HG03442 (cell line): ENCODE results near the gene FFAR2.
A peak's percentile ranks its signal among the peaks of the same experiment; 100 is the strongest.
"Not testable (repeated sequence)": the region's sequence is repeated elsewhere in the genome, so short reads cannot be mapped to it uniquely, and the experiment has no call there.

Experiments
- ATAC-seq: cut with Tn5 transposase; IDR thresholded peaks from one replicate; pipeline ENCODE4 v1.9.1; 2021; ENCODE audit warnings: mild to moderate bottlenecking, moderate library complexity; ENCODE audit not compliant: unreplicated experiment

The FFAR2 gene

GRCh38 chr19:35451338-35452096 is 3.5 kb downstream of the FFAR2 start:
- no peak for ATAC-seq

- no peak for ATAC-seq
Measured at GRCh38 chr19:35454663-35455062, 6.6 kb downstream of the FFAR2 start.

- no peak for ATAC-seq
Measured at GRCh38 chr19:35455616-35456201, 7.7 kb downstream of the FFAR2 start.

- ATAC-seq: no peak
Measured at GRCh38 chr19:35457173-35457572, 9.1 kb downstream of the FFAR2 start.

- ATAC-seq: no peak
Measured at GRCh38 chr19:35458192-35458591, 10.1 kb downstream of the FFAR2 start.

GRCh38 chr19:35458731-35459391 is 10.8 kb downstream of the FFAR2 start:
- no peak for ATAC-seq

- no peak for ATAC-seq
Measured at GRCh38 chr19:35459414-35460082, 11.5 kb downstream of the FFAR2 start.

GRCh38 chr19:35460608-35461007 is 12.6 kb downstream of the FFAR2 start:
- no peak for ATAC-seq

- ATAC-seq: no peak
Measured at GRCh38 chr19:35461060-35461459, 13.0 kb downstream of the FFAR2 start.

GRCh38 chr19:35461788-35462187 is 13.7 kb downstream of the FFAR2 start:
- not testable (repeated sequence) for ATAC-seq

- ATAC-seq: peak; percentile 60
Measured at GRCh38 chr19:35462476-35462953, 14.5 kb downstream of the FFAR2 start.

GRCh38 chr19:35462956-35463355 is 14.9 kb downstream of the FFAR2 start:
- ATAC-seq: not testable (repeated sequence)

GRCh38 chr19:35466259-35466658 is 18.2 kb downstream of the FFAR2 start:
- no peak for ATAC-seq

GRCh38 chr19:35468637-35469036 is 20.6 kb downstream of the FFAR2 start:
- ATAC-seq: no peak

GRCh38 chr19:35470128-35470527 is 22.1 kb downstream of the FFAR2 start:
- no peak for ATAC-seq

- ATAC-seq: not testable (repeated sequence)
Measured at GRCh38 chr19:35471075-35471474, 23.0 kb downstream of the FFAR2 start.

GRCh38 chr19:35471946-35472345 is 23.9 kb downstream of the FFAR2 start:
- no peak for ATAC-seq

GRCh38 chr19:35474104-35474503 is 26.0 kb downstream of the FFAR2 start:
- ATAC-seq: no peak

GRCh38 chr19:35474594-35474993 is 26.5 kb downstream of the FFAR2 start:
- ATAC-seq: not testable (repeated sequence)

GRCh38 chr19:35476149-35476548 is 28.1 kb downstream of the FFAR2 start:
- ATAC-seq: no peak
